BLaER1 (cell line): ENCODE measurements around the gene ANKRD11.

Experiments used
- H3K27ac ChIP-seq: shearing (Covaris generic); formaldehyde crosslinking; 2 replicates; pipeline ENCODE4 v1.8.1; 2022
- H3K27me3 ChIP-seq: shearing (Covaris generic); formaldehyde crosslinking; 2 replicates; pipeline ENCODE4 v1.8.1; 2022
- H3K36me3 ChIP-seq: shearing (Covaris generic); formaldehyde crosslinking; 2 replicates; pipeline ENCODE4 v1.8.1; 2022
- H3K4me1 ChIP-seq: shearing (Covaris generic); formaldehyde crosslinking; 2 replicates; pipeline ENCODE4 v1.8.1; 2022
- H3K4me2 ChIP-seq: shearing (Covaris generic); formaldehyde crosslinking; 2 replicates; pipeline ENCODE4 v1.8.1; 2022
- H3K4me3 ChIP-seq: shearing (Covaris generic); formaldehyde crosslinking; 2 replicates; pipeline ENCODE4 v1.8.1; 2022
- H3K9ac ChIP-seq: shearing (Covaris generic); formaldehyde crosslinking; 2 replicates; pipeline ENCODE4 v1.8.1; 2022
- H3K9me3 ChIP-seq: shearing (Covaris generic); formaldehyde crosslinking; 2 replicates; pipeline ENCODE4 v1.8.1; 2022
- H4K20me1 ChIP-seq: shearing (Covaris generic); formaldehyde crosslinking; 2 replicates; pipeline ENCODE4 v1.8.1; 2022
- Cebpa-rat ChIP-seq: shearing (Covaris generic); IDR thresholded peaks from 2 replicates; pipeline ENCODE4 v1.8.1; 2022

The ANKRD11 gene

GRCh38 chr16:89343501-89344457 lies 146.6 kb downstream of the ANKRD11 start:
- no peaks in the 10 kb centered on the region for H3K27me3 ChIP-seq
- peak overlapping the region; percentile 56 for H3K4me2 ChIP-seq
- H3K9ac ChIP-seq, result peak overlapping the region; percentile 43; the same call in 1 of the 2 replicates
- peaks cover 100% of the 10 kb centered on the region for H4K20me1 ChIP-seq
- H3K36me3 ChIP-seq, result peaks cover 35% of the 10 kb centered on the region
- H3K4me1 ChIP-seq, result peaks cover 100% of the 10 kb centered on the region
- H3K4me3 ChIP-seq, result no peak overlapping the region
- H3K27ac ChIP-seq, result 0 out of 2 replicates have a peak overlapping the region, but pooled peaks have one; percentile 45
- H3K9me3 ChIP-seq, result no peaks in the 10 kb centered on the region
- no peak for TF ChIP-seq Cebpa-rat

GRCh38 chr16:89341697-89342694 lies 148.4 kb downstream of the ANKRD11 start:
- Histone ChIP-seq H3K4me1 (peaks cover 100% of the 10 kb centered on the region), H3K9me3 (no peaks in the 10 kb centered on the region), H3K27ac (no peak overlapping the region), H3K4me3 (no peak overlapping the region), H3K9ac (no peak overlapping the region), H4K20me1 (peaks cover 100% of the 10 kb centered on the region), H3K4me2 (peak overlapping the region; percentile 97), H3K36me3 (peaks cover 32% of the 10 kb centered on the region), H3K27me3 (no peaks in the 10 kb centered on the region)
- TF ChIP-seq Cebpa-rat, result no peak

- Histone ChIP-seq H3K9ac (no peak overlapping the region; the same call in 1 of the 2 replicates), H3K4me3 (no peak overlapping the region), H3K27me3 (no peaks in the 10 kb centered on the region), H4K20me1 (peaks cover 100% of the 10 kb centered on the region), H3K36me3 (peaks cover 31% of the 10 kb centered on the region), H3K4me1 (peaks cover 100% of the 10 kb centered on the region), H3K4me2 (peak overlapping the region; percentile 97), H3K9me3 (no peaks in the 10 kb centered on the region), H3K27ac (no peak overlapping the region)
- TF ChIP-seq Cebpa-rat, result no peak
These were observed 149.1 kb downstream of the ANKRD11 start for GRCh38 chr16:89341279-89341678.

- Histone ChIP-seq H3K4me1 (peaks cover 100% of the 10 kb centered on the region), H3K27ac (no peak overlapping the region), H3K9ac (0 out of 2 replicates have a peak overlapping the region, but pooled peaks have one; percentile 30), H3K4me2 (peak overlapping the region; percentile 97), H3K36me3 (peaks cover 20% of the 10 kb centered on the region), H3K4me3 (no peak overlapping the region), H3K27me3 (no peaks in the 10 kb centered on the region), H4K20me1 (peaks cover 100% of the 10 kb centered on the region), H3K9me3 (no peaks in the 10 kb centered on the region)
- no peak for TF ChIP-seq Cebpa-rat
These were observed 151.5 kb downstream of the ANKRD11 start for GRCh38 chr16:89338863-89339262.

GRCh38 chr16:89337965-89338364 lies 152.4 kb downstream of the ANKRD11 start:
- peaks cover 100% of the 10 kb centered on the region for H3K4me1 ChIP-seq
- H3K27me3 ChIP-seq, result no peaks in the 10 kb centered on the region
- H3K4me3 ChIP-seq, result no peak overlapping the region
- peaks cover 11% of the 10 kb centered on the region for H3K36me3 ChIP-seq
- no peak overlapping the region for H3K9ac ChIP-seq
- peak overlapping the region; percentile 25; the same call in 1 of the 2 replicates for H3K27ac ChIP-seq
- H4K20me1 ChIP-seq, result peaks cover 100% of the 10 kb centered on the region
- TF ChIP-seq Cebpa-rat, result no peak
- H3K4me2 ChIP-seq, result peak overlapping the region; percentile 97
- H3K9me3 ChIP-seq, result no peaks in the 10 kb centered on the region

- Histone ChIP-seq H3K27ac (peak overlapping the region; percentile 67), H3K27me3 (no peaks in the 10 kb centered on the region), H3K4me3 (peak overlapping the region; percentile 54), H3K4me2 (peak overlapping the region; percentile 97), H3K9ac (peak overlapping the region; percentile 72), H4K20me1 (peaks cover 100% of the 10 kb centered on the region), H3K4me1 (peaks cover 100% of the 10 kb centered on the region), H3K36me3 (no peaks in the 10 kb centered on the region), H3K9me3 (no peaks in the 10 kb centered on the region)
- no peak for TF ChIP-seq Cebpa-rat
These were observed 154.4 kb downstream of the ANKRD11 start for GRCh38 chr16:89335803-89336485.

GRCh38 chr16:89334988-89335802 lies 155.2 kb downstream of the ANKRD11 start:
- H3K36me3 ChIP-seq, result no peaks in the 10 kb centered on the region
- no peak for TF ChIP-seq Cebpa-rat
- H3K4me3 ChIP-seq, result peak overlapping the region; percentile 54
- peak overlapping the region; percentile 97 for H3K4me2 ChIP-seq
- H3K9ac ChIP-seq, result peak overlapping the region; percentile 72
- H3K27me3 ChIP-seq, result no peaks in the 10 kb centered on the region
- peaks cover 100% of the 10 kb centered on the region for H4K20me1 ChIP-seq
- no peaks in the 10 kb centered on the region for H3K9me3 ChIP-seq
- H3K27ac ChIP-seq, result peak overlapping the region; percentile 67
- H3K4me1 ChIP-seq, result peaks cover 100% of the 10 kb centered on the region

- H3K4me3 ChIP-seq, result no peak overlapping the region
- H3K27ac ChIP-seq, result peak overlapping the region; percentile 67; the same call in 1 of the 2 replicates
- H3K9me3 ChIP-seq, result no peaks in the 10 kb centered on the region
- H3K4me1 ChIP-seq, result peaks cover 100% of the 10 kb centered on the region
- no peak for TF ChIP-seq Cebpa-rat
- peak overlapping the region; percentile 97 for H3K4me2 ChIP-seq
- peaks cover 100% of the 10 kb centered on the region for H4K20me1 ChIP-seq
- H3K27me3 ChIP-seq, result no peaks in the 10 kb centered on the region
- H3K9ac ChIP-seq, result peak overlapping the region; percentile 72
- no peaks in the 10 kb centered on the region for H3K36me3 ChIP-seq
These were observed 155.9 kb downstream of the ANKRD11 start for GRCh38 chr16:89334461-89334860.
